ENCODE results near the gene ABO.
A peak's percentile ranks its signal among the peaks of the same experiment; 100 is the strongest.
"Not testable (repeated sequence)": the region's sequence is repeated elsewhere in the genome, so short reads cannot be mapped to it uniquely, and the experiment has no call there.

ABO gene

DNA sequence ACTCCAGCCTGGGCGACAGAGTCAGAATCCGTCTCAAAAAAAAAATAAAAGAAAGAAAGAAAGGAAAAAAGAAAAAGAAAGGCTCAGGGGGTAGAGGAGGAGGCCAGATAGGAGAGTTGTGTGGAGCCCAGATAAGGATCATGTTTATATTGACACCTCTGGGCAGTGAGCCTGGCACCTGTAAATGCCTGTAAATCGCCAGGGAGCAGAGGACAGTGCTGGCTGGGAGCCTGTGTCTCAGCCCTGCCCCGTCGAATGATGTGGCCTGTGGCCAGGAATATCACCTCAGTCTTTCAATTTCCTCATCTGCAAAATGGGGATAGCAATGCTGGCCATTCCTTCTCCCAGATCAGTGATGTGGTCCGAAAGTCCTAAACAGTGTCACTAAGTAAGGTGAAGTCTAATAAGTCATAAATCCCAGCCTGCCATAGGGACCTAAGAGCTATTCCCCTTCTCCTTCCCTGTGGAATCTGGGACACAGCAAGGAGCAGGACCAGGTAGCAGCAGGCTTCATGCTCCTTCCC is 10.3 kb upstream of the ABO start:
- TF ChIP-seq, protein P1, sequence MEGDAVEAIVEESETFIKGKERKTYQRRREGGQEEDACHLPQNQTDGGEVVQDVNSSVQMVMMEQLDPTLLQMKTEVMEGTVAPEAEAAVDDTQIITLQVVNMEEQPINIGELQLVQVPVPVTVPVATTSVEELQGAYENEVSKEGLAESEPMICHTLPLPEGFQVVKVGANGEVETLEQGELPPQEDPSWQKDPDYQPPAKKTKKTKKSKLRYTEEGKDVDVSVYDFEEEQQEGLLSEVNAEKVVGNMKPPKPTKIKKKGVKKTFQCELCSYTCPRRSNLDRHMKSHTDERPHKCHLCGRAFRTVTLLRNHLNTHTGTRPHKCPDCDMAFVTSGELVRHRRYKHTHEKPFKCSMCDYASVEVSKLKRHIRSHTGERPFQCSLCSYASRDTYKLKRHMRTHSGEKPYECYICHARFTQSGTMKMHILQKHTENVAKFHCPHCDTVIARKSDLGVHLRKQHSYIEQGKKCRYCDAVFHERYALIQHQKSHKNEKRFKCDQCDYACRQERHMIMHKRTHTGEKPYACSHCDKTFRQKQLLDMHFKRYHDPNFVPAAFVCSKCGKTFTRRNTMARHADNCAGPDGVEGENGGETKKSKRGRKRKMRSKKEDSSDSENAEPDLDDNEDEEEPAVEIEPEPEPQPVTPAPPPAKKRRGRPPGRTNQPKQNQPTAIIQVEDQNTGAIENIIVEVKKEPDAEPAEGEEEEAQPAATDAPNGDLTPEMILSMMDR (IDR thresholded peaks at IDR 0.05; ENCODE audit: control insufficient read depth, extremely low read depth, insufficient read depth), result no peak
- H3K4me3 ChIP-seq (ENCODE audit: low read depth, low read length), result no peak overlapping the region
- peak; percentile 57 for DNase-seq (ENCODE audit: low read depth)

DNA sequence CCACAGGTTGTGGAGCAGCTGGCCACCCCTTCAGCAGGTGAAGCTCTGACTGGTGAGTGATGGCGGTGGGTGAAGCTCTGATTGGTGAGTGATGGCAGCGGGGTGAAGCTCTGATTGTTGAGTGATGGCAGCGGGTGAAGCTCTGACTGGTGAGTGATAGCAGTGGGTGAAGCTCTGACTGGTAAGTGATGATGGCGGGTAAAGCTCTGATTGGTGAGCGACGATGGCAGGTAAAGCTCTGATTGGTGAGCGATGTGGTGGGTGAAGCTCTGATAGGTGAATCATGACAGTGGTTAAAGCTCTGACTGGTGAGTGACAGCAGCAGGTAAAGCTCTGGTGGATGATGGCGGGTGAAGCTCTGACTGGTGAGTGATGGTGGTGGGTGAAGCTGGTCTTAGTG is 9.4 kb upstream of the ABO start:
- TF ChIP-seq, protein P1 (IDR thresholded peaks at IDR 0.05; ENCODE audit: control insufficient read depth, extremely low read depth, insufficient read depth), result no peak
- DNase-seq (ENCODE audit: low read depth), result no peak
- H3K4me3 ChIP-seq (ENCODE audit: low read depth, low read length), result no peak overlapping the region

DNA sequence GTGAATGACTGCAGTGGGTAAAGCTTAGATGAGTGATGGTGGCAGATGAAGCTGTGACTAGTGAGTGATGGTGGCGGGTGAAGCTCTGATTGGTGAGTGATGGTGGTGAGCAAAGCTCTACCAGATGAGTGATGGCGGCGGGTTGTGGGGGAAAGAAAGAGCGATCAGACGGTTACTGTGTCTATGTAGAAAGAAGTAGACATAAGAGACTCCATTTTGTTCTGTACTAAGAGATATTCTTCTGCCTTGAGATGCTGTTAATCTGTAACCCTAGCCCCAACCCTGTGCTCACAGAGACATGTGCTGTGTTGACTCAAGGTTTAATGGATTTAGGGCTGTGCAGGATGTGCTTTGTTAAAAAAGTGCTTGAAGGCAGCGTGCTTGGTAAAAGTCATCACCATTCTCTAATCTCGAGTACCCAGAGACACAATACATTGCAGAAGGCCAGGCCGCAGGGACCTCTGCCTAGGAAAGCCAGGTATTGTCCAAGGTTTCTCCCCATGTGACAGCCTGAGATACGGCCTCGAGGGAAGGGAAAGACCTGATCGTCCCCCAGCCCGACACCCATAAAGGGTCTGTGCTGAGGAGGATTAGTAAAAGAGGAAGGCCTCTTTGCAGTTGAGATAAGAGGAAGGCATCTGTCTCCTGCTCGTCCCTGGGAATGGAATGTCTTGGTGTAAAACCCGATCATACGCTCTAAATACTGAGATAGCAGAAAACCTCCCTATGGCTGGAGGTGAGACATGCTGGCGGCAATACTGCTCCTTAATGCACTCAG is 8.4 kb upstream of the ABO start:
- DNase-seq (ENCODE audit: low read depth), result not testable (repeated sequence)

DNA sequence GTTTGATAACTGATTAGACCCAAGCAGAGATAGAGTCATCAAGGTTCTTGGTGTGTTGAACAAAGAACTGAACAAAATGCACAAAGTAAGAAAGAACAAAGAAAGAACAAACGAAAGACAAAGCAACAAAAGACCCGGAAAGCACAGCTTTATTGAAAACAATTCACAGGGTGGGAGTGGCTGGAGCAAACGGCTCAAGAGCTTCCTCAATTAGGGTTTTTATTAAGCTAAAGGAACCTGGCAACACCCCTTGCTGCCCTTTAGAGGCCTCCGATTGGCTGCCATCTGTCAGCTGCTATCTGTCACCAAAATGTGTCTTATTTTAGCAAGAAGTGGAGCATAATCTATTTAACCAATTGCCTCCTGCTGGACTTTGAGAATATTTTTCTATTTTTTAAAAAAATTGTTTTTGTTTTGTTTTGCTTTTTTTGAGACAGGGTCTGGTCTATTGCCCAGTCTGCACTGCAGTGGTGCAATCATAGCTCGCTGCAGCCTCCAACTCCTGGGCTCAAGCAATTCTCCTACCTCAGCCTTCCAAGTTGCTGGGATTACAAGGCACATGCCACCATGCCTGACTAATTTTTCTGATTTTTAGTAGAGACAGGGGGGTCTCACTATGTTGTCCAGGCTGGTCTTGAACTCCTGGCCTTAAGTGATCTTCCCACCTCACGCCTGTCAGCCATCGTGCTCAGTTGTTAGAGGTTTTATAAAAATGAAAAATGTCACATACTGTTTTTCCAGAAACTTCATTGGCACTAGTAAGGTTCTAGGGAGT is 7.7 kb upstream of the ABO start:
- TF ChIP-seq, protein P1 (IDR thresholded peaks at IDR 0.05; ENCODE audit: control insufficient read depth, extremely low read depth, insufficient read depth), result no peak
- H3K4me3 ChIP-seq (ENCODE audit: low read depth, low read length), result no peak overlapping the region
- no peak for DNase-seq (ENCODE audit: low read depth)

More for the DNA sequence above, 8.4 kb upstream of the ABO start:
- not testable (repeated sequence) for H3K4me3 ChIP-seq (ENCODE audit: low read depth, low read length)

DNA sequence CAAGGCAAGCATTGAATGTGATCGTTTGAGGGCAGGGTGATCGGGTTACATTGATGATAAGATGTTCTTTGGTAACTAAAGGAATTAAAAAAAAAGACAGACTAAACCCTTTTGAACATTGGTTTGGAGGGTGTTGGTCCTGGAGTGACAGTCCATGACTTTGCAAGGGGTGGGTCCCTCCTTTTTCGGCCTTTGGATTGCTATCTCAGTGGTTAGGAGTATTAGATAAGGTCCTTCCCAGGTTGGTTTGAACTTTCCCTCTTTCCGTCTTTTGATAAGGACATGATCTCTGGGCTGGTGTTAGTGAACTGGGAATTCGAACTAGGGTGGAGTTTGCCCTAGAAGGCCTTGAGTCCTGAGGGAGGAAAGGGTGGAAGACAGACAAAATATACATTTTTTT is 5.4 kb upstream of the ABO start:
- TF ChIP-seq, protein P1 (IDR thresholded peaks at IDR 0.05; ENCODE audit: control insufficient read depth, extremely low read depth, insufficient read depth), result no peak
- no peak overlapping the region for H3K4me3 ChIP-seq (ENCODE audit: low read depth, low read length)
- no peak for DNase-seq (ENCODE audit: low read depth)

DNA sequence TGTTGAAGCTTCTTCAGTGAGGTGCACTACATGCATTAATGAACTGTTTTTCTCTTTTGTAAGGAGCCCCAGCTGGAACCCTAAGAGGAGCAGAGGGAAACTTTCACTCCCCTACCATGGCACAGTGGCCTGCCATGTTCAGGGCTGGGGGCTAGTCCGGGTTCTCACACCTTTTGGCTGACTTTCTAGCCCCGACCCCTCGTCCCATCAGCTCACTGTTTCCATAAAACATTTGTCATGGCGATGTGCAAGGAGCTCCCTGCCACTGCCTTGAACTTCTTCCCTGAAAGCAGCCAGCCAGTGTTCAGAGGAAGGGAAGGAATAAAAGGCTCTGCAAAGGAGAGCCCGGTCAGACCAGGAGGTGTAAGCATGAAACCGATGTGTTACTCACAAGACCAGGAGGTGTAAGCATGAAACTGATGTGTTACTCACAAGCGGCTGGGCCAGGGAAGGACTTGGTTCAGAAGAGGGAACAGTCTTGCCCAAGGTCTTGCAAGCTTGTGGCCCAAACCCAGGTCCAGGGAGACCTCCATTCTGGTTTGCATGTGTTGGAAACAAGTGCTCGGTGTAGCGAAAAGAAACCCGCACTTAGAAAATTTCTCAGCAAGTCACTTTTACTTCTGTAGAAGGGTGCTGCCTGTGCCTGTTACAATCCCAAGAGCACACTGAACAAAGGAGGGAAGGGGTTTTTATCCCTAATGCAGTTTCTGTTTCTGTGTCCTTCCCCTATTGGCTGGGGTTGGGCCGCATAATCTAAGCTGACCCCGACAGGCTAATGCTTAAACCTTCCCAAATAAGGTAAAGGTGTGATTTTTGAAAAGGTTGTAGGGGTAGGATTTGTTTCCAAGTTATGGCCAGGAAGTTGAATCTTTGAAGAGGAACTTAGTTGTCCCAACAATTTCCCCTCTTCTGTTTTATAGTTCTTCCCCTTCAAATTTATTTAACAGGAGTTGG is 3.4 kb upstream of the ABO start:
- DNase-seq (ENCODE audit: low read depth), result no peak
- TF ChIP-seq, protein P1 (IDR thresholded peaks at IDR 0.05; ENCODE audit: control insufficient read depth, extremely low read depth, insufficient read depth), result no peak
- H3K4me3 ChIP-seq (ENCODE audit: low read depth, low read length), result no peak overlapping the region
